ENCODE measurements around the gene PDE5A.

DNA sequence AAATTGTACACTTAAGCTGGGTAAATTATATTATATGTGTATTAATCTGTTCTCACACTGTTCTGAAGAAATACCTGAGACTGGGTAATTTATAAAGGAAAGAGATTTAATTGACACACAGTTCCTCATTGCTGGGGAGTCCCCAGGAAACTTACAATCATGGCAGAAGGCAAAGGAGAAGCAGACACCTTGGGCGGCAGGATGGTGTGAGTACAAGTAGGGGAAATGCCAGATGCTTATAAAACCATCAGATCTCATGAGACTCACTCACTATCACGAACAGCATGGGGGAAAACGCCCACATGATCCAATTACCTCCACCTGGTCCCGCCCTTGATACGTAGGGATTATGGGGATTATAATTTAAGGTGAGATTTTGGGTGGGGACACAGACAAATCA is 34.9 kb downstream of the PDE5A start:
- TF ChIP-seq, protein P1, sequence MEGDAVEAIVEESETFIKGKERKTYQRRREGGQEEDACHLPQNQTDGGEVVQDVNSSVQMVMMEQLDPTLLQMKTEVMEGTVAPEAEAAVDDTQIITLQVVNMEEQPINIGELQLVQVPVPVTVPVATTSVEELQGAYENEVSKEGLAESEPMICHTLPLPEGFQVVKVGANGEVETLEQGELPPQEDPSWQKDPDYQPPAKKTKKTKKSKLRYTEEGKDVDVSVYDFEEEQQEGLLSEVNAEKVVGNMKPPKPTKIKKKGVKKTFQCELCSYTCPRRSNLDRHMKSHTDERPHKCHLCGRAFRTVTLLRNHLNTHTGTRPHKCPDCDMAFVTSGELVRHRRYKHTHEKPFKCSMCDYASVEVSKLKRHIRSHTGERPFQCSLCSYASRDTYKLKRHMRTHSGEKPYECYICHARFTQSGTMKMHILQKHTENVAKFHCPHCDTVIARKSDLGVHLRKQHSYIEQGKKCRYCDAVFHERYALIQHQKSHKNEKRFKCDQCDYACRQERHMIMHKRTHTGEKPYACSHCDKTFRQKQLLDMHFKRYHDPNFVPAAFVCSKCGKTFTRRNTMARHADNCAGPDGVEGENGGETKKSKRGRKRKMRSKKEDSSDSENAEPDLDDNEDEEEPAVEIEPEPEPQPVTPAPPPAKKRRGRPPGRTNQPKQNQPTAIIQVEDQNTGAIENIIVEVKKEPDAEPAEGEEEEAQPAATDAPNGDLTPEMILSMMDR (IDR thresholded peaks at IDR 0.05): no peak
- no peak for TF ChIP-seq POLR2AphosphoS5 (IDR thresholded peaks at IDR 0.05; ENCODE audit: low read depth, low read length)
